ENCODE data around the gene PLEKHG7. TPM values are rescaled to one million over a fixed set of nuclear protein-coding genes. Genes with fewer than 3 reads are reported as not detected.
"Not testable (repeated sequence)": the region's sequence is repeated elsewhere in the genome, so short reads cannot be mapped to it uniquely, and the experiment has no call there.

PLEKHG7 gene, protein sequence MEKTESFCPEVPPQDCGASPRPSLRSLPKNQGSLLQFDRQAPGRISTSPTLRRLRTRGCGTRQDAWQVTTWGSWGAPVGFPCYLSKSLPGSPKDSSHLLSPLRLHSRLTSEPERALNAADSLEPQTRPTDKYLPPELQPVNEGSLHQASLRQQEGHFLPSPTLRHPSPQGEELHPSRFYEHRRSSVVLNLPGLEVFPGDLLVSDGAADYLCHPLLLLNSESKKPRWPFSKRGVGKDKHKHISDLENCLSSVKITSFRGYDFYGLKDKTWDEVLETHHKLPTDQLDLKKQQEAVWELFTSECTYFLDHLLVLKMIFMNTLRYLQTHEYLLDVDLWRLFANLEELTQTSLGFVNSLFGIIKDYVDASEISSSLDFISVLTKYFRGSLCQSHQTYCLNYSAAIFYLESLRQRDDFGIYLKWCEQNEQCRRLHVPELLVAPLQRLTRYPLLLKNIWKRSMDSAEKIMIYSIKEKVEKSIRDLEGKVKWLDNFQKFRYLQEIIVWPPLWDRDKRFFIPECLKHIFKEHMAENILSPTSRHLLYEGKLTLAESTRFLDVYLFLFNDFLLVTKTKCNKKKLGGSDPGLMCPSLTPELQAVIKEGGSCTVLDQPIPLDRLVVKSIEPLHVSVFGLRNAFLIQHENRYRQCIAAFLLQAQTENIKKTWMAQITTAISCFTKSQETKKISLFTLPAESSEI
- not detected for total RNA-seq

DNA sequence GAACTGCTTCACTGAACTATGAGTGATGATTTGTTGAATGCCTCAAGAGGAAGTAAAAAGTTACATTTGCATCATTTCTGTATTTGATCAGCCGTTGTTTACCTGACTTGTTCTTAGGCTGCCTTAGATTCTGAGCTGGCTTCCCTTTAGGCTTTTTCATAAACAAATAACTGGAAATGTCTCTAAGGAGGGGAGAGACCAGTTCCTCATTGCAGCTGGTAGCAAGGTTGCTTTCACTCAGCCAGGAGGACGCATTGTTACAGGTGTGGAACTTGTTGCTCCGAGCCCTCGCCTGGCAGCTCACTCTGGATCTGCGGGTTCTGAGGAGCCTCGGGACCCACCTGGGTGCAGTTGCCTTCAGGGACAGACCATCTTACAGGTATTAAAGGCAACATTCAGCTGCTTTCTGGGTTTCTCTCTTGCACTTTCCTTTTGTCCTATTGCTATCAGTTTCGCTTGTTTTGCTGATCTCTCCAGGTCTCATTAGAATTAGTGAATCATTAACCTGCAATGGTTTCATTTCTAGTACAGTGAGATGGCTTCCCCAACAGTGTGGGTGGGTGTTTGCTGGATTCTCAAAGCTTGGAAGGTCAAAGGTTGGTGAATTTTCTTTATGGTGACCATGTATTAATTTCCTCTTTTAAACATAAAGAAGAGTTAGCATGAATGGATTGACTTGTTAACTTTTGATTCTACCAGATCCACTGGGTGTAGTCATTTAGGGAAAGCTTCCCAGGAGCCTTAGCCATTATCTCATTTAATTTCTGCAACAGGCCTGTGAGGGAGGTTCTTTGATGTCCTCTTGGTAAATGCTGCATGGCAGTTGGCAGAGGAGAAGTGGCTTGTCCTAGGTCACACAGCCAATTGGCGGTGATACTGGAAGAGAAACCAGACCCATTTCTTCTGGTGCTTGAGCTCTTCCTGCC is at the start of gene PLEKHG7:
Gene PLEKHG7, plus strand, starts transcription at position 236 of the 926 bp plus-strand sequence. CDS start 3,643 bp downstream, outside the sequence.
- DNase-seq (ENCODE audit: low spot score) (peak; percentile 49), ATAC-seq (peak; percentile 95)

DNA sequence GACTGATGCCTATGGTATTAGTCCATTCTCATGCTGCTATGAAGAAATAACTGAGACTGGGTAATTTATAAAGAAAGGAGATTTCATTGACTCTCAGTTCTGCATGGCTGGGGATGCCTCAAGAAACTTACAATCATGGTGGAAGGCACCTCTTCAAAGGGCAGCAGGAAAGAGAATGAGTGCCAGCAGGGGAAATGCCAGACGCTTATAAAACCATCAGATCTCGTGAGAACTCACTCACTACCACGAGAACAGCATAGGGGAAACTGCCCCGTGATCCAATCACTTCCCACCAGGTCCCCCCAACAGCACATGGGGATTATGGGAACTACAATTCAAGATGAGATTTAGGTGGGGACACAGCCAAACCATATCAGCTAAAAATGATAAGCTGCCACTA is 48.5 kb upstream of the PLEKHG7 start:
- ATAC-seq; DNase-seq (ENCODE audit: low spot score): not testable (repeated sequence)

DNA sequence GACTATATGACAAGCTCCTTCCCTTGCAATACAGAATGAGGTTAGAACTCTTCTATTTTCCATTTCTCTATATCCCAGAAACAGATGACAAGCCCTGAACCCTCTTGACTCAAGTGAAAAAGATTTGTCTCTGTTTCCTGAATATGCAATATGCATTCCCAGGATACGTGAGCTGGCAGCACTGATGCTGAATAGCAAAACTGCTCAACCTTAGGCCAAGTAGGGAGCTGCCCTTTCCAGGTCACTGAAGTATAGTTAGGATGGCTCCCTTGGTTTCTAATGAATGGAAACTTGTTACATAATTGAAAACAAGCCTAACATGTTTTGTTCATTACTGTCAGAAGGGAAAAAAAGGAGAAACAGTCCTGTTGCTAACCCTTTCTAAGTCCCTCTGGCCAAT is 47.9 kb upstream of the PLEKHG7 start:
- no peak for DNase-seq (ENCODE audit: low spot score)

DNA sequence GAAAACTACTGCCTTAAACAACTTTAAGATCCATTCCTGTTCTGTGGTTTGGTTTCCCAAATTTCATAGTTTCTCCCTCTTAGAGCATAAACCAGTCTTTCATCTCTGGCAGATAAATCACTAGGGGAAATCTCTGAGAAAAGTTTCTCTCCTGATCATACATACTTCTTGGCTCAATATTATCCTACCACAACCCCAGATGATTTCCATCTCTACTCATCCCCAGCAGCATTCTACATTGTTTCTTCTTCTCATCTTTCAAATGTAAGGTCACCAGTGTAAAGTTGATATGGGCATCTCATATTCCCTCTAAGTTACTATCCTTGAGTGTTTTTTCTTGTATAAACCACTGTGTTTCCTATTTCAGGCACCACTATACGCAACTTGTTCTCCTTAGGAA is 45.9 kb upstream of the PLEKHG7 start:
- DNase-seq (ENCODE audit: low spot score) (no peak), ATAC-seq (no peak)

More for the DNA sequence above, 47.9 kb upstream of the PLEKHG7 start:
- no peak for ATAC-seq

DNA sequence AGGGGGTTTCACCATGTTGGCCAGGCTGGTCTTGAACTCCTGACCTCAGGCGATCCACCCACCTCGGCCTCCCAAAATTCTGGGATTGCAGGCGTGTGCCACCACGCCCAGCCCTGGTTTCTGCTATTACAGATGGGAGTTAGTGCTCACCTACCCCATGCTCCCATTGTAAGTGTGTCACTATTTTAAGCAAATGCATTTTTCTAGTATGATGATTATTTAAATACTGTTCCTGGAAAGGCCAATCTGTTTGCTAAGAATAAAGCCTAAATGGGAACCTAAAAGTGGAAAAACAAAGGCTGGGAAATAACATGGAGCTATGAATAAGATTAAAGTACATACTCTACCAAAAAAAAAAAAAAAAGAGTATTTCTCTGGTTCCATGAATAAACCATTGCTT is 45.0 kb upstream of the PLEKHG7 start:
- ATAC-seq (no peak), DNase-seq (ENCODE audit: low spot score) (no peak)

DNA sequence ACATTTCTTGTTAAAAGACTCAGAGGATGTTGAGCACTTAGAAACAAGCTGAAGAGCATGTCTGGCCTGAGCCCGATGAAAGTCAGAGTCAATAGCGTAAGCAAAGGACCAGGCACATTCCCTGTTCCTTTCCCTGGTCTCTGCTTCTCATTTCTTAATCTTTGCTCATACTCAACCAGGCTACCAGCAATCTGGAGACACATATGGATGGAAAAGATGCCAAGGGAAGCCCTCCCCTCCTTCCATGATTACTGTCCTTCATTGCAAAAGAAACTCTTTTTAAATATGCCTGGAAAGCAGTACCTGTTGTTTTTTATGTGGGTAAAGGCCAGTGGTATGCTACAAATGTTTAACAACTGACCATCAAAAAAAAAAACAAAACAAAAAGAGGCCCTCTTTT is 44.2 kb upstream of the PLEKHG7 start:
- ATAC-seq, result no peak
- no peak for DNase-seq (ENCODE audit: low spot score)

DNA sequence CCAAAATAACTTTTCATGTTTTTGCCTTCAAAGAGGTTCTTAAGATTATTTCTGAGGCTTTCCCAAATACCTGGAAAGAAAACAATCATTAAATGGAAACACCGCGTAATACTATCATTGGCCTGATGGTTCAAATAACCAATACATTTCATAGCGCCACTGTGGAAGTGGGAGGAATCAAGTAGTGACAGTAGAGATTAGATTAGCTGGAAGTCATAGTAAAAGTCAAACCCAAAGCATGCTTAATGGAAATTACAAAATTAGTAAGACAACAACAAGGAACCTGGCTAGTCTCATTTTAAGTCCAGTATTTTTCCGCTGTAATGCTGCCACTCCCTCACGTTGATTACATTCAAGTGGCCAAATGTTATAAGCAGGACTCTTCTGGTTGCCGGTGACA is 41.5 kb upstream of the PLEKHG7 start:
- no peak for DNase-seq (ENCODE audit: low spot score)
- no peak for ATAC-seq

DNA sequence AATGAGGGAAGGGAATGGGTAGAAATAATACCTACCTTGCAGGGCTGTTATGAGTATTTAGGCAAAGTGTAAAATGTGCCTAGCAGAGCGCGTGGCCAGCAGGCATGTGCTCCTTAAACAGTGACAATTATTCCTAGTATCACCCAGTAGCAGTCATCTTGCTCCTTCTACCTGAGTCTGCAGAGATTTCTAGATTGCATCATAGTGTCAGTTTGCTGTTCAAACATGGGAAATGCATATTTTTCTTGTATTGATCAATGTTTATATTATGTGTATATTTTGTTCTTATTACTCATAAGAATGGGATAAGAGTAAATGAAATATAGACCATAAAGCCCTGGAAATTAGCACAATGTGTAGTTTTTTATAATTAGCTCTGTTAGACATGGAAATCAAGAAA is 37.3 kb upstream of the PLEKHG7 start:
- DNase-seq (ENCODE audit: low spot score), result no peak

DNA sequence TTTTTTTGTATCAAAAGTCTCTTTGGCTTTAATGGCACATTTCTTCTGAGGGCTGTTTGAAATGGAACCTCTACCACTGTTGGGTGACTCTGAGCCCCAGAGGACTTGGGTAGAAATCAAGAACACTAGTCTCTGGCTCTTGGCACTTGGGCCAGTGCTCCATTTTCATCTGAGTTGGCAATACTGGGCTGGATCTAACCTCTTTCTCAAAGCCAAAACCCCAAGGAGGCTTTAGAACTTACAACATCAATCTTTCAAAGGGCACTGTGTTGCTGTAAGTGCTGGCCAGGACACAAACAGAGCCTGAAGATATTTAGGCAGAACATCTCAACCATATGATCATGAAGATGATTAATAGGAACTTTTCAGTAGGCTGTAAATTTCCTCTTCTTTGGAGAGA is 34.0 kb upstream of the PLEKHG7 start:
- DNase-seq (ENCODE audit: low spot score) (no peak), ATAC-seq (no peak)

More for the DNA sequence above, 37.3 kb upstream of the PLEKHG7 start:
- no peak for ATAC-seq

DNA sequence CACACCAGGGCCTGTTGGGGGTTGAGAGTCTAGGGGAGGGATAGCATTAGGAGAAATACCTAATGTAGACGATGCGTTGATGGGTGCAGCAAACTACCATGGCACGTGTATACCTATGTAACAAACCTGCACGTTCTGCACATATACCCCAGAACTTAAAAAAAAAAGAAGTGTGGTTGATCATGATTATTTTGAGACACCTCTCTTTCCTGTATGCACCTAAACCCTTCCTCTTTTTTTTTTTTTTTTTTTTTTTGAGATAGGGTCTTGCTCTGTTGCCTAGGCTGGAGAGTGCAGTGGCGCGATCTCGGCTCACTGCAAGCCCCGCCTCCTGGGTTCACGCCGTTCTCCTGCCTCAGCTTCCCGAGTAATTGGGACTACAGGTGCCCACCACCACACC is 31.3 kb upstream of the PLEKHG7 start:
- not testable (repeated sequence) for DNase-seq (ENCODE audit: low spot score); ATAC-seq

DNA sequence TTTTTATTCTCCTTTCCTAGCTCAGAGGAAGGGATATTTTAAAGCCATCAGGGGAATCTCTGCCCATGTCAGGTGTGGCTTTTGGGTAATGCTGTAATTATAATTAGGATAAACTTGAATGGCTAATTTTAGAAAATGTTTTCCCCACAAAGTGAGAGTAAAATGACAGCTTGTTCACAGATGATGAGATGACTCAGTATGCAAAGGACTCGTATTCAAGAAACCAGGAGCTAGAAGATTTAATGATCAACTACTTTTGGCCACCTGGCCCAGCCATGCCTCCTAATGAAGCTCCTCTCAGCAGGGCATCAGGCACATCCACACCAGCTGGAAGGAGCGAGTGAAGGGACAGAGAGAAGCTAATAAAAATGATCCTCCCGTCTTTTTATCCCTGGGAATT is 29.0 kb upstream of the PLEKHG7 start:
- DNase-seq (ENCODE audit: low spot score) (no peak), ATAC-seq (no peak)

DNA sequence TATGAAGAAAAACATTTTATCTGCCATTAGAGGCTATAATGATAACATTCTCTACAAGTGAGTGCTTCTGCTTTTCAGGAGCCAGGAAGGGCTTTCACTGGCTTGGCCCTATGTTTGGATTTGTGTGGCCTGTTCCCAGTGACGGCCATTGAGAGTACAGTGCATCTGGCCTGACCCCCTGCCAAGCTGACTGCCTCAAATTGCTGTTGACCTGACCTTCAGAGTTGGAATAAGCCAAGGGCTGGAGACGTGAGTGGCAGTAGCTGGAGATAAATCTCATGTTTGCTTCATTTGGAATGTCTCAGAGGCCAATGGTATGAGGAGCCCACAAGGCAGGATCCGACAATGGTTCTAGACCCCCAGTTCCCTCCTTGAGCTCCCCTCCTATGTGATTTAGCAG is 28.3 kb upstream of the PLEKHG7 start:
- no peak for DNase-seq (ENCODE audit: low spot score)
- ATAC-seq, result no peak

DNA sequence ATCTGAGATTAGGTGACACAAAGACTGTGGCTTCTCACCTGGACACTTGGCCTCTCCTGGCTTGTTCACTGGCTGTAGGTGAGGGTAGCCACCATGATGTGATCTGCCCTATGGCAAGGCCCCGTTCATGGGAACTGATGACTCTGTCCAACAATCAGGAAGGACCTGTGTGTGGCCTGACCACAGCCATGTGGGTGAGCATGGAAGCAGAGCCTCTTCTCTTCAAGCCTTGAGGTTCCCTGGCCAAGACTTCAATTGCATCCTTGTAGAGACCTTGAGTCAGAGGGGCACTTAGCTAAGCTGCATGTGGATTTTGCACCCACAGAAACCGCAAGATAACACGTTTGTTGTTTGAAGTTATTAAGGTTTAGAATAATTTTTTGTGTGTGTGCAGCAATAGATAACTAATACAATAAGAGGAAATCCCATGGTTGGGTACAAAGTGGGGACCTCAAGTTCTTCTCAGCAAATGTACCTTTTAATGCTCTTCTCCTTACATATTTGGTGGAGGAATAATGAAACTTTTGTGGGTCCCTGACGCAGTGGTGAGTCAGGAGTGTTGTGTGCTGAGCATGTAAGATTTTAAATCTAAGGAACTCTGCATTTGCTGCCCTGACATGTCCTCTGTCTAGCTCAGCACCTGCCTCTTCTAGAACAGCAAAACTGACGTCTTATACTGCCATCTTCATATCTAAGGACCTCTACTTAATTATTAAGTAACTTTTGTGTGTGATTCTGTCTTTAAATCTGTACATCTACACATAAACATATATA is 27.5 kb upstream of the PLEKHG7 start:
- no peak for ATAC-seq
- DNase-seq (ENCODE audit: low spot score), result no peak

DNA sequence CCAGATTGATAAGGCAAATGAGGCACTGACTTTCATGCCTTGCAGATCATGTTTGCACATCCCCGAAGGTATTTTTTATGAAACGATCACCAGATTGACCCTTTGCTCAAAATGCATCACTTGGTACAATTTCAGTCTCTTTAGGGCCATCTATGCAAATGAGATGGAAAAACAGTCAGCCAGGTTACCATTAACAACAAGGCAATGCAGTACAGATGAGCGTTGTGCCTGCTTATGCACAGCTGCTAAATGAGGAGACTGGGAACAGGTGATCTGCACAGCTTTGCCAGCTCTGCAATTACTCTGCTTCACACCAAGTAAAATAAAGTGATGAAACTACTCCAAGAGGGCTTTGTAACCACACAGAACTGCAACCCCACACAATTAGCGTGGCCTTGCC is 26.1 kb upstream of the PLEKHG7 start:
- no peak for DNase-seq (ENCODE audit: low spot score)
- ATAC-seq, result no peak

DNA sequence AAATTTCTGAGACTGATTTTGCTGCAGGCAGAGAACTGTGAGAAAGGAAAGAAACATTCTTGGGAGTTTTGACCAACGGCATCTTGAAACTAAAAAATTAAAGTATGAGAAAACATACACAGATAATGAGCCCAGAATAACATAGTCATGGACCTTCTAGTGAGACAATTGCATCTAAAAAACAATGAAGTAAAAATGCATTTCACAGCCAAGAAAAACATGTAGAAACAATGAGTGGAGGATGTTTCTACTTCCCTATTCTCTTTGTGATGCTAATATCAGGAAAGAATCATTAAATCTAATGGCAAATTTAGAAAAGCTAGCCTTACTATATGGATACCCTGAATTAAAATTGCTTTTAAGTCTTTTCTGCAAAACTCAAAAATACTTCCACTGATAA is 12.2 kb upstream of the PLEKHG7 start:
- ATAC-seq (no peak), DNase-seq (ENCODE audit: low spot score) (no peak)

DNA sequence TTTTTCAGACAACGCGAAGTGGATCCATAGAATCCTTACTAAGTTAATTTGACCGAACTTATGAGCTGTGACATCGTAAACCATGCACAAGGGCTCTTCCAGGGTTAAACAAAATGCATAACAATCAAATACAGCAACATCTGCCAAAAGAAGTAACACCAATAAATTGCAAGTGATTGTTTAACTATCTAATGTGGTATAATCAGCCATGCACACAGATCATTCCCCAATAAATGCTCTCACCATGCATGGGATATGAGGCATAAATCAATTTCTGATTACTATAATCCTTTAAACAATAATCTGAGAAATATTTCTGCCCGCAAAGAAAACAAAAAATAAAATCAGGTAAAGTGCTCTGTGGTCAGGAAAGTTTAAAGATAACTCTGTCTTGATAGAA is 7.7 kb upstream of the PLEKHG7 start:
- ATAC-seq (no peak), DNase-seq (ENCODE audit: low spot score) (no peak)

DNA sequence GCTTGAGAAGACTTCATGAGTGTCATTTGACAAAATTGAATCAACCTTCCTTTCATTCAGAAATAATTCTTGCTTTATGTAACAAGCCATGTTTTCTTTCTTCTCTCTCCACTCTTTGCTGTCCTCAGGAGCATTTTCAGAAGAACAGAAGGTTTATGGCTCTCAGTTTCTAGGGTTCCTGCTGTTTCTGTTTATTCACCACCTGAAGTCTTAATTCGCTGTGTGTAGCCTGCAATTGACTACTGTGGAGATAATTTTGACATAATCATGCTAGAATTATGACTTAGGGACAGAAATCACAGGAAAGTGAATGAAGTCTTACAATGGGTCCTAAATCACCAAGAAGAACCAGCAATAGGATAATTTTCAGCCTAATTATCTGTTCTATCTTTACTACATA is 7.2 kb upstream of the PLEKHG7 start:
- no peak for ATAC-seq
- no peak for DNase-seq (ENCODE audit: low spot score)

DNA sequence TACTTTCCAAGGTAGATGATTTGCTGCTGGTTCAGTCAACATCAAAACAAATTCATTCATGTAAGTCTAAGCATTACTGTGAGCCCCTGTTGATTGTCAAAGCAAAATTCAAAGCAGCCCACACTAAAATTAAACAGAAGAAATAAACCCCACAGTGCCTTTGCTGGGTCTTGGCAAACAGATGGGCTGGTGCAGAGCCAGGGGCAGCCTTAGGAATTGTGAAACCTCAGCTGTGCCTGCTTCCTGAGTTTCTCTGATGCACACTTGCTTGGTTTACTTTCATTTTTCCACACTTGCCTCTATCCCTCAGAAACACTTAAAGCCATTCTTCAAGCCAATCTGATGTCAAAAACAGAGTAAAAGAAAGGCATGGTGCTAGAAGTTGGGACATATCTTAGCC is 6.6 kb upstream of the PLEKHG7 start:
- ATAC-seq (peak; percentile 79), DNase-seq (ENCODE audit: low spot score) (no peak)

DNA sequence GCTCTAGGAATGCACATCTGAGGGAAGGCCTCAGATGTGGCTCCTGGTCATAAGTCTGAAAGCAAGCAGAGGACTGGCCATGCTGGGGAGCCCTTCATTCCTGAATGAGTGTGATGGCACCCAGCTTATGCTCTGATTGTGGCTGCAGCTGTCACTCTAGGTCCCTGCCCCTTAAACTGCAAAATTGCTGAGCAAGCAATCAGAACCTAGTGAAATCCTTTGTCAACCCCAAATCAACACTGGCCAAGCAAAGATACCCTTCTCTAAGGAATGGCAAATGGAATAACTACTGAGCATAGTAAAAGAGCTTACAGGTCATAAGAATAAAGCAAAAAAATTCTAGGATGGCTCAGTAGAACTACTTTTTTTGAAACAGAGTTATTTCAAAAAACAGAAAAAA is 4.3 kb upstream of the PLEKHG7 start:
- no peak for ATAC-seq

DNA sequence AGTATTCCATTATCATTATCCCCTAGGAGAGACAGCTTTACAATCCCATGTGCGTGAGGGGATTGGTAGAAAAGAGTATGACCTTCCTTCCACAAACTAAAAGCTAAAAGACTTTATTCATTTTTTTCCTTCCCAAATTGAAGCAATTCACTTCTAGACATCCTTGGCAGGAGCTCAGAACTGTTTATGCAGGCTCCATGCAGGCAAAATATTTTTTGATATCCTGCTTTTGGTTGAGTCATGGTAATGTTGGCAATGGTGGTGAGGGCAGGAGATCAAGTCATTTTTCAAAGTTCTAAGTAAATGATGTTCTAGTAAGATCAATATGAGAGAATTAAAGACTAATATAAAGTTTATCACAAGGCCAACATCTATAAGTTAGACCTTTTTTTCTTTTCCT is 1.3 kb upstream of the PLEKHG7 start:
- ATAC-seq (no peak), DNase-seq (ENCODE audit: low spot score) (no peak)

More for the DNA sequence above, 4.3 kb upstream of the PLEKHG7 start:
- no peak for DNase-seq (ENCODE audit: low spot score)

DNA sequence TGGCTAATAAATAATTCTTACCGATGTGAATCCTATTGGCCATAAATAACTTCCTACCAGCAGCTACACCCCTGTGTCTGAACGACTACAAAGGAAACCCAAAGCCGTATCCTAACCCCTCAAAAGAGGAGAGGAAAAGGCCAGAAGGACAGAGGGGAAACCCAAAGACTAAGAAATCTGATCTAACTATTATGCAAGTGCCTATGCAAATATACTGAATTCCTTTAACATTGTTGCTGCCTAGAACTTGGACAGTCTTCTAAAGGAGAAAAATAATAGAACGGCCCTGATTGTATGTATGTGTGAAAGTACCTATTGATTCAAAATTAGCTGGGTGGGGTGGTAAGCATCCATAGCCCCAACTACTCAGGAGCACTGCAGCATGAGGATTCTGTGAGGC is 997 bp downstream of the PLEKHG7 start:
- no peak for DNase-seq (ENCODE audit: low spot score)
- no peak for ATAC-seq
